WI38 (cell line): ENCODE measurements around the gene KDM5B.

Source experiments
- H3K4me3 ChIP-seq: 2 replicates; pipeline ENCODE4 v1.5.1; 2011; ENCODE audit warnings: low read depth, mild to moderate bottlenecking, control low read depth, low read length
- CTCF ChIP-seq: IDR thresholded peaks from 2 replicates; pipeline ENCODE4 v1.5.1; 2012; ENCODE audit warnings: low read depth, mild to moderate bottlenecking, control low read depth, low read length

KDM5B gene

GRCh38 chr1:202812176-202813026 is 4.2 kb upstream of the KDM5B start:
- no peak for TF ChIP-seq CTCF
- no peak overlapping the region for H3K4me3 ChIP-seq

- H3K4me3 ChIP-seq, result peak overlapping the region; percentile 76
- TF ChIP-seq CTCF, result no peak
Measured at GRCh38 chr1:202811296-202812175, 3.3 kb upstream of the KDM5B start.

- no peak for TF ChIP-seq CTCF
- peak within 1 kb of the TSS; percentile 76 for H3K4me3 ChIP-seq
Measured at GRCh38 chr1:202810615-202811295, 2.5 kb upstream of the KDM5B start, which contains the start of gene PCAT6. Gene PCAT6, plus strand, starts transcription at chr1:202810954.

- no peak for TF ChIP-seq CTCF
- peak overlapping the region; percentile 76 for H3K4me3 ChIP-seq
Measured at GRCh38 chr1:202810193-202810614, 2.0 kb upstream of the KDM5B start.

GRCh38 chr1:202809597-202810159 is 1.5 kb upstream of the KDM5B start:
- H3K4me3 ChIP-seq, result no peak overlapping the region; the same call in 1 of the 2 replicates
- no peak for TF ChIP-seq CTCF

GRCh38 chr1:202807451-202807925 is 733 bp downstream of the KDM5B start:
- H3K4me3 ChIP-seq, result peak overlapping the region; percentile 88
- TF ChIP-seq CTCF, result no peak
